GM19324 (cell line): ENCODE results near the gene EHD4.

Source experiments
- ATAC-seq: cut with Tn5 transposase; IDR thresholded peaks from one replicate; pipeline ENCODE4 v1.9.1; 2021; ENCODE audit warnings: mild to moderate bottlenecking, moderate library complexity; ENCODE audit not compliant: unreplicated experiment, low FRiP score

Gene EHD4

GRCh38 chr15:41866872-41867579, 105.3 kb downstream of the EHD4 start:
- ATAC-seq = no peak

- no peak for ATAC-seq
These were observed 106.1 kb downstream of the EHD4 start for GRCh38 chr15:41866263-41866703.

- no peak for ATAC-seq
These were observed 106.8 kb downstream of the EHD4 start for GRCh38 chr15:41865490-41866055.

- no peak for ATAC-seq
These were observed 109.7 kb downstream of the EHD4 start for GRCh38 chr15:41862515-41863116.

- no peak for ATAC-seq
These were observed 110.5 kb downstream of the EHD4 start for GRCh38 chr15:41861736-41862356.

GRCh38 chr15:41860049-41860828, 112.1 kb downstream of the EHD4 start:
- ATAC-seq = no peak

GRCh38 chr15:41858756-41859155, 113.6 kb downstream of the EHD4 start:
- ATAC-seq = no peak

- ATAC-seq = no peak
These were observed 115.0 kb downstream of the EHD4 start for GRCh38 chr15:41857316-41857715.

GRCh38 chr15:41856716-41857115, 115.6 kb downstream of the EHD4 start:
- no peak for ATAC-seq

- no peak for ATAC-seq
These were observed 116.1 kb downstream of the EHD4 start for GRCh38 chr15:41856262-41856661.

GRCh38 chr15:41855261-41855961, 116.9 kb downstream of the EHD4 start:
- ATAC-seq = no peak

- no peak for ATAC-seq
These were observed 117.9 kb downstream of the EHD4 start for GRCh38 chr15:41854443-41854842.

- no peak for ATAC-seq
These were observed 118.5 kb downstream of the EHD4 start for GRCh38 chr15:41853831-41854230.

GRCh38 chr15:41852736-41853590, 119.4 kb downstream of the EHD4 start:
- no peak for ATAC-seq

- ATAC-seq = no peak
These were observed 120.5 kb downstream of the EHD4 start for GRCh38 chr15:41851755-41852370.

GRCh38 chr15:41851167-41851523, 121.2 kb downstream of the EHD4 start:
- ATAC-seq = no peak

GRCh38 chr15:41850482-41851166, 121.7 kb downstream of the EHD4 start:
- ATAC-seq = no peak

- ATAC-seq = no peak
These were observed 122.5 kb downstream of the EHD4 start for GRCh38 chr15:41849861-41850260.
